HepG2 (cell line): Measurements from ENCODE around the gene PLK3. TPM values are rescaled to one million over a fixed set of nuclear protein-coding genes. Genes with fewer than 3 reads are reported as not detected.

Source experiments
- FOXJ3 ChIP-seq: sonication (generic); formaldehyde crosslinking; IDR thresholded peaks from 2 replicates; pipeline ENCODE4 v1.4.0; 2020; ENCODE audit warnings: missing genetic modification reagents, mild to moderate bottlenecking, borderline replicate concordance
- FOXO1 ChIP-seq: sonication (generic); formaldehyde crosslinking; IDR thresholded peaks from 2 replicates; pipeline ENCODE4 v1.4.0; 2020; ENCODE audit warnings: missing genetic modification reagents
- HES4 ChIP-seq: sonication (generic); formaldehyde crosslinking; IDR thresholded peaks from 2 replicates; pipeline ENCODE4 v1.9.0; 2021; ENCODE audit warnings: mild to moderate bottlenecking, missing genetic modification reagents, borderline replicate concordance
- IRF1 ChIP-seq: sonication (generic); formaldehyde crosslinking; IDR thresholded peaks from 2 replicates; pipeline ENCODE4 v1.4.0; 2020; ENCODE audit warnings: low read depth, mild to moderate bottlenecking, missing genetic modification reagents
- IRF2 ChIP-seq: IDR thresholded peaks from 2 replicates; pipeline ENCODE4 v1.6.1; 2018; ENCODE audit warnings: missing genetic modification reagents, missing compliant biosample characterization
- KAT7 ChIP-seq: IDR thresholded peaks from 2 replicates; pipeline ENCODE4 v1.6.1; 2018; ENCODE audit warnings: borderline replicate concordance, missing compliant biosample characterization
- MLLT10 ChIP-seq: sonication (generic); formaldehyde crosslinking; IDR thresholded peaks from 2 replicates; pipeline ENCODE4 v1.4.0; 2020; ENCODE audit warnings: missing genetic modification reagents
- PHB2 ChIP-seq: fragments of 450-650 bp; IDR thresholded peaks from 2 replicates; pipeline ENCODE4 v1.6.1; 2018; ENCODE audit not compliant: partially characterized antibody
- RAD51 ChIP-seq: fragments of 450-650 bp; IDR thresholded peaks from 2 replicates; pipeline ENCODE4 v1.6.1; 2016; ENCODE audit warnings: borderline replicate concordance
- SALL2 ChIP-seq: sonication (generic); formaldehyde crosslinking; IDR thresholded peaks from 2 replicates; pipeline ENCODE4 v1.8.1; 2023; ENCODE audit warnings: mild to moderate bottlenecking, missing genetic modification reagents, inconsistent platforms
- SIX1 ChIP-seq: sonication (generic); formaldehyde crosslinking; IDR thresholded peaks from 2 replicates; pipeline ENCODE4 v1.4.0; 2020; ENCODE audit warnings: missing genetic modification reagents, borderline replicate concordance
- SKIL ChIP-seq: sonication (generic); formaldehyde crosslinking; IDR thresholded peaks from 2 replicates; pipeline ENCODE4 v1.8.0; 2022; ENCODE audit warnings: missing genetic modification reagents, mild to moderate bottlenecking, moderate library complexity, borderline replicate concordance
- SNRNP70 ChIP-seq: fragments of 200-400 bp; formaldehyde crosslinking; IDR thresholded peaks from 2 replicates; pipeline ENCODE4 v1.6.1; 2017; ENCODE audit warnings: mild to moderate bottlenecking, low read depth, low read length, moderate library complexity
- SP5 ChIP-seq: IDR thresholded peaks from 2 replicates; pipeline ENCODE4 v1.6.1; 2016; ENCODE audit warnings: low read depth, borderline replicate concordance
- TCF7L2 ChIP-seq: IDR thresholded peaks from 2 replicates; pipeline ENCODE4 v1.6.1; 2011; ENCODE audit warnings: mild to moderate bottlenecking, low read depth, low read length, moderate library complexity
- TGIF2 ChIP-seq: IDR thresholded peaks from 2 replicates; pipeline ENCODE4 v1.6.1; 2016; ENCODE audit warnings: control low read depth, missing compliant biosample characterization
- ZC3H4 ChIP-seq: sonication (generic); formaldehyde crosslinking; IDR thresholded peaks from 2 replicates; pipeline ENCODE4 v1.4.0; 2020; ENCODE audit warnings: missing genetic modification reagents, borderline replicate concordance
- ZNF207 ChIP-seq: fragments of 450-650 bp; IDR thresholded peaks from 2 replicates; pipeline ENCODE4 v1.6.1; 2016; ENCODE audit warnings: antibody characterized with exemption, borderline replicate concordance
- ZNF564 ChIP-seq: sonication (generic); formaldehyde crosslinking; IDR thresholded peaks from 2 replicates; pipeline ENCODE4 v1.8.1; 2023; ENCODE audit warnings: mild to moderate bottlenecking, missing genetic modification reagents
- ZNF775 ChIP-seq: sonication (generic); formaldehyde crosslinking; IDR thresholded peaks from 2 replicates; pipeline ENCODE4 v1.4.0; 2020; ENCODE audit warnings: missing genetic modification reagents, mild to moderate bottlenecking, moderate library complexity, borderline replicate concordance
- ZNF891 ChIP-seq: sonication (generic); formaldehyde crosslinking; IDR thresholded peaks from 2 replicates; pipeline ENCODE4 v1.5.0; 2020; ENCODE audit warnings: mild to moderate bottlenecking, missing genetic modification reagents
- polyA plus RNA-seq, 8 experiments: library from polyadenylated mRNA; depleted of rRNA in 3 of 8; stranded (reverse) in 7 of 8; unstranded in 1 of 8; fragments of >200 nt; fragmentation: Illumina TruSeq in 4 of 8; extraction: Trizol in 4 of 8; gene quantifications; 2 replicates each; pipeline versions ENCODE4 v1.2.1 to v1.2.3, GENCODE V29; 2011 to 2016; ENCODE audit warnings: low read depth in 4 of 8, missing spikeins in 1 of 8, mixed read lengths in 1 of 8; ENCODE audit not compliant: insufficient read depth in 1 of 8
- total RNA-seq, 5 experiments: library from RNA; depleted of rRNA; stranded (reverse); fragments of >200 nt; fragmentation: Illumina TruSeq; extraction: Trizol; gene quantifications; 2 replicates each; pipeline ENCODE4 v1.2.3, GENCODE V29; 2016; ENCODE audit warnings: low read depth in 1 of 5
- TF ChIP-seq, protein P1 (sequence below): sonication (generic); formaldehyde crosslinking; IDR thresholded peaks from 2 replicates; pipeline ENCODE4 v1.4.0; 2020; ENCODE audit warnings: missing genetic modification reagents
- TF ChIP-seq, protein P2 (sequence below): sonication (generic); formaldehyde crosslinking; IDR thresholded peaks from 2 replicates; pipeline ENCODE4 v1.4.0; 2020; ENCODE audit warnings: missing genetic modification reagents, mild to moderate bottlenecking, borderline replicate concordance

Gene PLK3
- total and polyA plus RNA-seq, 2 of the 13 experiments (the other 11 are each of a cell fraction or from before 2014, with no cell fraction given): 9.8 to 16.9 TPM

GRCh38 chr1:44784094-44785028 is 15.8 kb upstream of the PLK3 start (continued):
- TF ChIP-seq SALL2 (CRISPR knock-in tag) (no peak), ZNF775 (CRISPR knock-in tag) (no peak), ZC3H4 (CRISPR knock-in tag) (no peak), PHB2 (no peak), FOXO1 (CRISPR knock-in tag) (no peak), KAT7 (peak; percentile 63; the same call in 1 of the 2 replicates), ZNF891 (CRISPR knock-in tag) (0 out of 2 replicates have a peak, but pooled peaks have one; percentile 44), SNRNP70 (no peak), RAD51 (no peak), MLLT10 (CRISPR knock-in tag) (no peak), ZNF207 (no peak), SKIL (CRISPR knock-in tag) (no peak), HES4 (CRISPR knock-in tag) (peak; percentile 82; the same call in 1 of the 2 replicates), IRF1 (CRISPR knock-in tag) (no peak), TGIF2 (CRISPR knock-in tag) (no peak), IRF2 (CRISPR knock-in tag) (peak; percentile 53; the same call in 1 of the 2 replicates), FOXJ3 (CRISPR knock-in tag) (no peak), ZNF564 (no peak), SIX1 (CRISPR knock-in tag) (no peak), TCF7L2 (no peak), SP5 (CRISPR knock-in tag) (no peak)
- TF ChIP-seq, protein P1, sequence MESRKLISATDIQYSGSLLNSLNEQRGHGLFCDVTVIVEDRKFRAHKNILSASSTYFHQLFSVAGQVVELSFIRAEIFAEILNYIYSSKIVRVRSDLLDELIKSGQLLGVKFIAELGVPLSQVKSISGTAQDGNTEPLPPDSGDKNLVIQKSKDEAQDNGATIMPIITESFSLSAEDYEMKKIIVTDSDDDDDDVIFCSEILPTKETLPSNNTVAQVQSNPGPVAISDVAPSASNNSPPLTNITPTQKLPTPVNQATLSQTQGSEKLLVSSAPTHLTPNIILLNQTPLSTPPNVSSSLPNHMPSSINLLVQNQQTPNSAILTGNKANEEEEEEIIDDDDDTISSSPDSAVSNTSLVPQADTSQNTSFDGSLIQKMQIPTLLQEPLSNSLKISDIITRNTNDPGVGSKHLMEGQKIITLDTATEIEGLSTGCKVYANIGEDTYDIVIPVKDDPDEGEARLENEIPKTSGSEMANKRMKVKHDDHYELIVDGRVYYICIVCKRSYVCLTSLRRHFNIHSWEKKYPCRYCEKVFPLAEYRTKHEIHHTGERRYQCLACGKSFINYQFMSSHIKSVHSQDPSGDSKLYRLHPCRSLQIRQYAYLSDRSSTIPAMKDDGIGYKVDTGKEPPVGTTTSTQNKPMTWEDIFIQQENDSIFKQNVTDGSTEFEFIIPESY (CRISPR knock-in tag): peak; percentile 8; the same call in 1 of the 2 replicates
- TF ChIP-seq, protein P2, sequence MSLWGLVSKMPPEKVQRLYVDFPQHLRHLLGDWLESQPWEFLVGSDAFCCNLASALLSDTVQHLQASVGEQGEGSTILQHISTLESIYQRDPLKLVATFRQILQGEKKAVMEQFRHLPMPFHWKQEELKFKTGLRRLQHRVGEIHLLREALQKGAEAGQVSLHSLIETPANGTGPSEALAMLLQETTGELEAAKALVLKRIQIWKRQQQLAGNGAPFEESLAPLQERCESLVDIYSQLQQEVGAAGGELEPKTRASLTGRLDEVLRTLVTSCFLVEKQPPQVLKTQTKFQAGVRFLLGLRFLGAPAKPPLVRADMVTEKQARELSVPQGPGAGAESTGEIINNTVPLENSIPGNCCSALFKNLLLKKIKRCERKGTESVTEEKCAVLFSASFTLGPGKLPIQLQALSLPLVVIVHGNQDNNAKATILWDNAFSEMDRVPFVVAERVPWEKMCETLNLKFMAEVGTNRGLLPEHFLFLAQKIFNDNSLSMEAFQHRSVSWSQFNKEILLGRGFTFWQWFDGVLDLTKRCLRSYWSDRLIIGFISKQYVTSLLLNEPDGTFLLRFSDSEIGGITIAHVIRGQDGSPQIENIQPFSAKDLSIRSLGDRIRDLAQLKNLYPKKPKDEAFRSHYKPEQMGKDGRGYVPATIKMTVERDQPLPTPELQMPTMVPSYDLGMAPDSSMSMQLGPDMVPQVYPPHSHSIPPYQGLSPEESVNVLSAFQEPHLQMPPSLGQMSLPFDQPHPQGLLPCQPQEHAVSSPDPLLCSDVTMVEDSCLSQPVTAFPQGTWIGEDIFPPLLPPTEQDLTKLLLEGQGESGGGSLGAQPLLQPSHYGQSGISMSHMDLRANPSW: no peak
